MCF 10A (cell line): Measurements from ENCODE around the gene LRP1. TPM values are rescaled to one million over a fixed set of nuclear protein-coding genes. Genes with fewer than 3 reads are reported as not detected.

Experiments used
- BruUV-seq: library from RNA; stranded (reverse); fragments of 400-500 nt; replicated peaks from 2 replicates; lab custom pipeline; 2021; lab: Mats Ljungman, UMichigan
- CTCF ChIA-PET: fragments of 300-600 bp; sonication (Branson Sonifier 250); formaldehyde crosslinking; extraction: SDS; loops from one replicate; lab custom pipeline; 2021; ENCODE audit warnings: antibody characterized with exemption, inconsistent platforms; lab: Yijun Ruan, JAX
- POLR2A ChIA-PET: fragments of 300-600, 350-650 bp; sonication (Branson Sonifier 250); formaldehyde crosslinking; extraction: SDS; loops from one replicate; lab custom pipeline; 2020; ENCODE audit warnings: antibody characterized with exemption, inconsistent platforms; lab: Yijun Ruan, JAX
- DNase-seq: peaks from one replicate; pipeline ENCODE4 v3.0.0-alpha.2; 2018; ENCODE audit not compliant: unreplicated experiment
- H3K27ac Mint-ChIP-seq: one replicate; pipeline ENCODE4 v1.8.0; 2022; ENCODE audit warnings: mild to moderate bottlenecking, low read depth, mixed read lengths; ENCODE audit not compliant: unreplicated experiment
- H3K27me3 Mint-ChIP-seq: one replicate; pipeline ENCODE4 v1.8.0; 2022; ENCODE audit warnings: mixed read lengths; ENCODE audit not compliant: insufficient read depth, unreplicated experiment
- H3K36me3 Mint-ChIP-seq: one replicate; pipeline ENCODE4 v1.8.0; 2022; ENCODE audit warnings: mild to moderate bottlenecking, moderate library complexity, mixed read lengths; ENCODE audit not compliant: insufficient read depth, unreplicated experiment
- H3K4me1 Mint-ChIP-seq: one replicate; pipeline ENCODE4 v1.8.0; 2022; ENCODE audit warnings: mixed read lengths; ENCODE audit not compliant: insufficient read depth, unreplicated experiment
- H3K4me3 Mint-ChIP-seq: one replicate; pipeline ENCODE4 v1.8.0; 2022; ENCODE audit warnings: mild to moderate bottlenecking, moderate library complexity, mixed read lengths; ENCODE audit not compliant: unreplicated experiment
- H3K9me3 Mint-ChIP-seq: one replicate; pipeline ENCODE4 v1.8.0; 2022; ENCODE audit warnings: mixed read lengths; ENCODE audit not compliant: unreplicated experiment
- intact Hi-C: fragments of 100-400 bp; cut with micrococcal nuclease; formaldehyde crosslinking; loops from 2 replicates; pipeline ENCODE4 v1.14.1; 2022
- total RNA-seq: library from RNA; stranded (reverse); gene quantifications from 2 replicates; pipeline ENCODE4 v1.2.3, GENCODE V29; 2022
- TF ChIP-seq, protein P1 (sequence below): fragments of 200-600 bp; IDR thresholded peaks from one replicate; pipeline ENCODE4 v1.8.0; 2022; ENCODE audit warnings: antibody characterized with exemption, mild to moderate bottlenecking; ENCODE audit not compliant: unreplicated experiment

The LRP1 gene
- total RNA-seq, 1 experiment from 2014 or later, result 18.9 TPM

DNA sequence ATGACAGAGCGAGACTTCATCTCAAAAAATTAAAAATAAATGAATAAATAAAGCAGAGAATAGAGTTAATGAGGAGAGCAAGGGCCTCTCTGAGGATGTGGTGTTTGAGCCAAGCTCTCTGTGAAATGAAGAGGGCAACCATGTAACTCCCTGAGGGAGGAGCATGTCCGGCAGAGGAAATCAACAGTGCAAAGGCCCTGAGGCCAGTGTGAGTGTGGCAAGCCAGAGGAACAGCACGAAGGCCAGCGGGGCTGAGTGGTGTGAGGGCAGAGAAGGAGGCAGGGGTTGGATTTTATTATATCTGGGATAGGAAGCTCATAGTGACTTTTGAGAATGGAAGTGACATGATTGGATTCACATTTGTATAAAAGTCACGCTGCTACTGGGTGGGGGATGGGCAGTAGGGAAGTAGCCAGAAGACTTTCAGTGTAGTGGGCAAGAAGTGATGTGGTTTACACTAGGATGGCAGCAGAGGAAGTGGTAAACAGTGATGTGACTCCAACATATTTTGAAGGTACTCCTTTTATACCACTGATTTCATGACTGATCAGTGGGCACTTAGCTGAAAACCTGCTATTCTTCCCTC, 29.4 kb downstream of the LRP1 start:
- intact Hi-C loops, result no loop called here
- ChIA-PET POLR2A (interaction anchor here (0.6 kb wide), 2 partner anchors 13 to 34 kb away, joined by 3 read pairs; no protein-coding TSS in a partner anchor), CTCF (interaction anchor here (0.9 to 1.2 kb wide), 4 partner anchors 11 to 98 kb away, joined by 3 read pairs; no protein-coding TSS in a partner anchor)
- Mint-ChIP-seq H3K4me3 (no peak overlapping the region), H3K27me3 (no peaks in the 10 kb centered on the region), H3K4me1 (peaks cover 11% of the 10 kb centered on the region), H3K27ac (no peak overlapping the region), H3K9me3 (no peaks in the 10 kb centered on the region), H3K36me3 (peaks cover 17% of the 10 kb centered on the region)
- no TSS peak for BruUV-seq
- DNase-seq, result no peak
- TF ChIP-seq, protein P1, sequence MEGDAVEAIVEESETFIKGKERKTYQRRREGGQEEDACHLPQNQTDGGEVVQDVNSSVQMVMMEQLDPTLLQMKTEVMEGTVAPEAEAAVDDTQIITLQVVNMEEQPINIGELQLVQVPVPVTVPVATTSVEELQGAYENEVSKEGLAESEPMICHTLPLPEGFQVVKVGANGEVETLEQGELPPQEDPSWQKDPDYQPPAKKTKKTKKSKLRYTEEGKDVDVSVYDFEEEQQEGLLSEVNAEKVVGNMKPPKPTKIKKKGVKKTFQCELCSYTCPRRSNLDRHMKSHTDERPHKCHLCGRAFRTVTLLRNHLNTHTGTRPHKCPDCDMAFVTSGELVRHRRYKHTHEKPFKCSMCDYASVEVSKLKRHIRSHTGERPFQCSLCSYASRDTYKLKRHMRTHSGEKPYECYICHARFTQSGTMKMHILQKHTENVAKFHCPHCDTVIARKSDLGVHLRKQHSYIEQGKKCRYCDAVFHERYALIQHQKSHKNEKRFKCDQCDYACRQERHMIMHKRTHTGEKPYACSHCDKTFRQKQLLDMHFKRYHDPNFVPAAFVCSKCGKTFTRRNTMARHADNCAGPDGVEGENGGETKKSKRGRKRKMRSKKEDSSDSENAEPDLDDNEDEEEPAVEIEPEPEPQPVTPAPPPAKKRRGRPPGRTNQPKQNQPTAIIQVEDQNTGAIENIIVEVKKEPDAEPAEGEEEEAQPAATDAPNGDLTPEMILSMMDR, result no peak

DNA sequence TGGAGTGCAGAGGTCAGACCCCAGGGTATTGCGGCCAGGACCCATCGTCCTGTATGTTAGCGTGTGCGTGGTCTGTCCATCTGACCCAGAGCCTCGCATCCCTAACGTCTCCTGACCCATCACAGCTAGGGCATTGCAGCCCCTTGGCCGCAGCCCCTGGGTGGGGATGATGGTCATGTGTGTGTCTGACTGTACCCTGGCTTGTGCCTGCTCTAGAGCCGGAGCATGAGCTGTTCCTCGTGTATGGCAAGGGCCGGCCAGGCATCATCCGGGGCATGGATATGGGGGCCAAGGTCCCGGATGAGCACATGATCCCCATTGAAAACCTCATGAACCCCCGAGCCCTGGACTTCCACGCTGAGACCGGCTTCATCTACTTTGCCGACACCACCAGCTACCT, 29.9 kb downstream of the LRP1 start:
- BruUV-seq, result no TSS peak
- intact Hi-C loops, result no loop called here
- Mint-ChIP-seq H3K4me3 (no peak overlapping the region), H3K9me3 (no peaks in the 10 kb centered on the region), H3K4me1 (peaks cover 6% of the 10 kb centered on the region), H3K27me3 (no peaks in the 10 kb centered on the region), H3K36me3 (peaks cover 22% of the 10 kb centered on the region), H3K27ac (no peak overlapping the region)
- DNase-seq, result no peak
- POLR2A ChIA-PET, result interaction anchor here (0.6 kb wide), 1 partner anchor 34 kb away, joined by 3 read pairs; no protein-coding TSS in a partner anchor
- CTCF ChIA-PET, result interaction anchor here (0.9 to 1.2 kb wide), 3 partner anchors 11 to 98 kb away, joined by 3 read pairs; no protein-coding TSS in a partner anchor
- TF ChIP-seq, protein P1, result no peak

DNA sequence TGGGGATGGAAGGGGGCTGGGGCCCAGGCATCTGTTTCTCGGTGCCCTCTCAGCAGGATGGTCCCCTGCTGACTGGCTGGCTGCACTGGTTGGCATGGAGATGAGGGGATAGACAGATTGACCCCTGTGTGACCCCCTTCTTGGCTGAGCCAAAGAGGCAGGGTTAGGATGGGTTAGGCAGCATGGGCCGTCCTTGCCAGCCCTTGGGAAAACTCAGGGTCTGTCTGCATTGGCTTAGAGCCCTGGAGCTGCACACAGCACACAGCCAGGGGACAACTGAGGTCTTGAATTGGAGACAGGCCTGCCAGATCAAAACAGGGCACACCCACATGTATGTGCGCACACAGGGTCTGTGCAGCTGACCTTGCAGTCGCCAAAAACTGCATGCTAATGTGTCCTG, 30.4 kb downstream of the LRP1 start:
- H3K36me3 Mint-ChIP-seq, result peaks cover 23% of the 10 kb centered on the region
- H3K27ac Mint-ChIP-seq, result no peak overlapping the region
- CTCF ChIA-PET, result interaction anchor here (1.1 to 1.2 kb wide), 2 partner anchors 10 to 96 kb away, joined by 3 read pairs; no protein-coding TSS in a partner anchor
- H3K9me3 Mint-ChIP-seq, result no peaks in the 10 kb centered on the region
- BruUV-seq, result no TSS peak
- POLR2A ChIA-PET, result interaction anchor here (0.8 kb wide), 1 partner anchor 10 kb away, joined by 4 read pairs; no protein-coding TSS in a partner anchor
- no peaks in the 10 kb centered on the region for H3K27me3 Mint-ChIP-seq
- TF ChIP-seq, protein P1, result no peak
- H3K4me3 Mint-ChIP-seq, result no peak overlapping the region
- intact Hi-C loops, result no loop called here
- DNase-seq, result no peak
- peaks cover 1% of the 10 kb centered on the region for H3K4me1 Mint-ChIP-seq

DNA sequence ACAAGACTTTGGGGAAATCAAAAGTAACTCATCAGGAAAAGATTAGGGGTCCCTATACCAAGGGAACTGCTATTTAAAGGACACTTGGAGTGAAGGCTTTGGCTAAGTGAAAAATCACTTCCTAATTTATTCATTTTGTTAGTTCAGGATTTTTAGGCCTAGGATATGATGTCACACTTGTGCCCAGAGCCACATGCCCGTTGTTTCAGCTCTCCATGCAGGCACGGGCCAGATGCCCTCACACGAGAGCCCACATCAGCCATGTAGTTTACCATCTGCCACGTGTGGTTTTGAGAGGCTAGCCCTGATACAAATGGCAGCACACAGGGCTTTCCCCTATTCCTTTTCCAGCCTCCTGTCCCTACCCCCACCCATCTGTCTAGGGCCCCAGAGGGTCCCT, 31.0 kb downstream of the LRP1 start:
- ChIA-PET CTCF (interaction anchor here (0.9 kb wide), 1 partner anchor 33 kb away, joined by 3 read pairs; no protein-coding TSS in a partner anchor), POLR2A (interaction anchor here (0.8 kb wide), 1 partner anchor 10 kb away, joined by 4 read pairs; no protein-coding TSS in a partner anchor)
- Mint-ChIP-seq H3K27me3 (no peaks in the 10 kb centered on the region), H3K27ac (peak overlapping the region; percentile 20), H3K36me3 (peaks cover 26% of the 10 kb centered on the region), H3K9me3 (no peaks in the 10 kb centered on the region), H3K4me3 (no peak overlapping the region), H3K4me1 (no peaks in the 10 kb centered on the region)
- no peak for DNase-seq
- no TSS peak for BruUV-seq
- intact Hi-C loops, result no loop called here
- TF ChIP-seq, protein P1, result no peak
